Astrocyte of the hippocampus (primary cell): Measurements from ENCODE around the gene TRMT112.
A peak's percentile ranks its signal among the peaks of the same experiment; 100 is the strongest.

ENCODE experiments used
- DNase-seq: peaks from one replicate; pipeline ENCODE4 v3.0.0; 2011; ENCODE audit warnings: low read depth, low spot score

Gene TRMT112

GRCh38 chr11:64275841-64276240 lies 41.5 kb downstream of the TRMT112 start:
- no peak for DNase-seq

GRCh38 chr11:64275031-64275800 lies 42.1 kb downstream of the TRMT112 start:
- no peak for DNase-seq

- DNase-seq: peak; percentile 100
These were observed 47.7 kb downstream of the TRMT112 start for GRCh38 chr11:64269540-64270220.

DNA sequence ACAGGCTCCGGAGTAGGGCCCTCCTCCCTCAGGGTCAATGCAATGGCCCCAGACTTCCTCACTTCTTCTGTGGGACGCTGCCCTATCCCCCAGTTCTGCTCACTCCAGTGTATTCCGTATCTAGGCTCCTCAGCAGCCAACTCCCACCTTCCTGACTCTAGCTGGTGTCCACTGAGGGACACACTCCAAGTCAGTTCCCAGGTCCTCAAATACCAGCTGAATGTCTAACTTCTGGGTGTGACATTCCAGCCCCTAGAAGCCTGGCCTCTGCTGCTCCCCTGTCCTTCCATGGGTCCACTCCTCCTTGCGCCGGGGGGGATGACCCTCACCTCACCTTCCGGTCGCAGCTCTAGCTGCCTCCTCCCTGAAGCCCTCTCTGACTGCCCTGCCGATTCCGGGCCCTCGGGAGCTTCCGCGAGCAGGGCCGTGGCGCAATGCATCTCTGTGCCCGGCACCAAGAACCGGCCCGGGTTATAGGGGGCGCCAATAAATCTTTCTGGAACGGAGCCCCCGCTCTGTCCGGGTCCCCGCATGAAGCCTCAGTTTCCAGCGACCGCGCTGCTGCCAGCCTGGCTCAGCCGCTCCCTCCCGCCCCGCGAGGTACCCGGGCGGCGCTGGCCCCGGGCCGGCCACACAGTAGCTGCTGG lies 48.3 kb downstream of the TRMT112 start:
- peak; percentile 58 for DNase-seq

- peak; percentile 74 for DNase-seq
These were observed 49.1 kb downstream of the TRMT112 start for GRCh38 chr11:64268025-64268892.

DNA sequence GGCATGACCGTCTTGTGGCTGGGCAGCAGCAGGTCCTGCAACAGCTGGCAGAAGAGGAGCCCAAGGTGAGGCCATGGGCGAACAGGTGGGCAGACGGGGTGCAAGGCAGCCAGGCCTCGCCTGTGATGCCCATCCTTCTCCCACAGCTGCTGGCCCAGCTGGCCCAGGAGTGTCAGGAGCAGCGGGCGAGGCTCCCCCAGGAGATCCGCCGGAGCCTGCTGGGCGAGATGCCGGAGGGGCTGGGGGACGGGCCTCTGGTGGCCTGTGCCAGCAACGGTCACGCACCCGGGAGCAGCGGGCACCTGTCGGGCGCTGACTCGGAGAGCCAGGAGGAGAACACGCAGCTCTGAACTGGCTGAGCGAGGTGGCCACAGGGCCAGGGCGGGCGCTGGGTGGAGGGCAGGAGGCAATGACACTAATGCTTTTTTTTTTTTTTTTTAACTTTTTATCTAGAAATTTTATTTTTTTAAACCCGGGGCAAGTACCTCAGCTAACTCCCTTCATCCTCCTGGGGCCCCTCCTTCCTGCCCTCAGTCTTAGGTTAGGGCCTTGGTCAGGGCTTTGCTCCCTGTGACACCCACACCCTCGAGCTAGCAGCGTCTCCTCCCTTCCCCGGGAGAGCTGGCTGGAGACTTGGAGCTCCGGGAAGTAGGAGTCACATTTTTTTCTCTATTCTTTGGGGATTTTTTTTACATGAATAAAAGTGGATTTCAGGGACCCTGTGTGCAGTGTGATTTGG lies 50.0 kb downstream of the TRMT112 start:
- no peak for DNase-seq
